ENCODE data around the gene NELL1. TPM values are rescaled to one million over a fixed set of nuclear protein-coding genes. Genes with fewer than 3 reads are reported as not detected.
"Not testable (repeated sequence)": the region's sequence is repeated elsewhere in the genome, so short reads cannot be mapped to it uniquely, and the experiment has no call there.

The NELL1 gene
- total RNA-seq, 6 donors from 2014 or later, result 0.26 TPM; not detected in 5

DNA sequence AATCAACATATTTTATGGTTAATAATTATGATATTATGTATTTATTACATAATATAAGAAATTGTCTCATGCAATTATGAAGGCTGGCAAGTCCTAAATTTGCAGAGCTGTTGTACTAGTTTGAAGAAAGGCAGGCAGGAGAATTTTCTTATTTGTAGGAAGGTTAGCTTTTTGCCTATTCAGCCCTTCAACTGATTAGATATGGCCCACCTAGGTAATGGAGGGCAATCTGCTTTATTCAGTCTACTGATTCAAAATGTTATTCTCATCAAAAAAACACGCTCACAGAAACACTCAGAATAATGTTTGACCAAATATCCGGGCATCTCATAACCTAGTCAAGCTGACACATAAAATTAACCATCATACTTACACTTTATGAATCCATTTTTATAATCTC lies 589.0 kb downstream of the NELL1 start:
- no peak for DNase-seq
- H3K36me3 ChIP-seq, result no peaks in the 10 kb centered on the region
- 79 to 84% methylated on average over 2 of the region's 2 CpGs for WGBS, 2 donors
- H3K27ac ChIP-seq, result no peak overlapping the region
- TF ChIP-seq, protein P1, sequence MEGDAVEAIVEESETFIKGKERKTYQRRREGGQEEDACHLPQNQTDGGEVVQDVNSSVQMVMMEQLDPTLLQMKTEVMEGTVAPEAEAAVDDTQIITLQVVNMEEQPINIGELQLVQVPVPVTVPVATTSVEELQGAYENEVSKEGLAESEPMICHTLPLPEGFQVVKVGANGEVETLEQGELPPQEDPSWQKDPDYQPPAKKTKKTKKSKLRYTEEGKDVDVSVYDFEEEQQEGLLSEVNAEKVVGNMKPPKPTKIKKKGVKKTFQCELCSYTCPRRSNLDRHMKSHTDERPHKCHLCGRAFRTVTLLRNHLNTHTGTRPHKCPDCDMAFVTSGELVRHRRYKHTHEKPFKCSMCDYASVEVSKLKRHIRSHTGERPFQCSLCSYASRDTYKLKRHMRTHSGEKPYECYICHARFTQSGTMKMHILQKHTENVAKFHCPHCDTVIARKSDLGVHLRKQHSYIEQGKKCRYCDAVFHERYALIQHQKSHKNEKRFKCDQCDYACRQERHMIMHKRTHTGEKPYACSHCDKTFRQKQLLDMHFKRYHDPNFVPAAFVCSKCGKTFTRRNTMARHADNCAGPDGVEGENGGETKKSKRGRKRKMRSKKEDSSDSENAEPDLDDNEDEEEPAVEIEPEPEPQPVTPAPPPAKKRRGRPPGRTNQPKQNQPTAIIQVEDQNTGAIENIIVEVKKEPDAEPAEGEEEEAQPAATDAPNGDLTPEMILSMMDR (IDR thresholded peaks at IDR 0.05), result no peak
- TF ChIP-seq EP300 (IDR thresholded peaks at IDR 0.05) (no peak), POLR2AphosphoS5 (IDR thresholded peaks at IDR 0.05) (no peak)
- no peak for ATAC-seq (ENCODE audit: low FRiP score in 2 of 2)
- H3K4me1 ChIP-seq, result no peaks in the 10 kb centered on the region
- no peak overlapping the region for H3K4me3 ChIP-seq
- H3K27me3 ChIP-seq, result no peaks in the 10 kb centered on the region
- H3K9me3 ChIP-seq, result no peaks in the 10 kb centered on the region

- no peak overlapping the region for H3K27ac ChIP-seq
- no peaks in the 10 kb centered on the region for H3K4me1 ChIP-seq
- DNase-seq, result no peak
- no peaks in the 10 kb centered on the region for H3K9me3 ChIP-seq
- H3K4me3 ChIP-seq, result no peak overlapping the region
- no peaks in the 10 kb centered on the region for H3K36me3 ChIP-seq
- TF ChIP-seq POLR2AphosphoS5 (IDR thresholded peaks at IDR 0.05) (no peak), POLR2A (IDR thresholded peaks at IDR 0.05) (no peak), EP300 (IDR thresholded peaks at IDR 0.05) (no peak)
- TF ChIP-seq, protein P1 (IDR thresholded peaks at IDR 0.05), result no peak
- no peaks in the 10 kb centered on the region for H3K27me3 ChIP-seq
- no peak for ATAC-seq (ENCODE audit: low FRiP score in 2 of 2)
Observed at GRCh38 chr11:21260101-21260500, 590.7 kb downstream of the NELL1 start.

GRCh38 chr11:21262992-21263391 lies 593.6 kb downstream of the NELL1 start:
- no peaks in the 10 kb centered on the region for H3K27me3 ChIP-seq
- H3K36me3 ChIP-seq, result no peaks in the 10 kb centered on the region
- H3K4me3 ChIP-seq, result no peak overlapping the region
- H3K4me1 ChIP-seq, result no peaks in the 10 kb centered on the region
- ATAC-seq (ENCODE audit: low FRiP score in 2 of 2) (no peak), DNase-seq (no peak)
- TF ChIP-seq EP300 (IDR thresholded peaks at IDR 0.05) (no peak), POLR2AphosphoS5 (IDR thresholded peaks at IDR 0.05) (no peak), POLR2A (IDR thresholded peaks at IDR 0.05) (no peak)
- TF ChIP-seq, protein P1 (IDR thresholded peaks at IDR 0.05), result no peak
- 55 to 60% methylated on average over 4 of the region's 4 CpGs for WGBS, 2 donors
- H3K9me3 ChIP-seq, result no peaks in the 10 kb centered on the region
- no peak overlapping the region for H3K27ac ChIP-seq

- H3K27ac ChIP-seq, result no peak overlapping the region
- ATAC-seq (ENCODE audit: low FRiP score in 2 of 2), result no peak
- TF ChIP-seq POLR2A (IDR thresholded peaks at IDR 0.05) (no peak), EP300 (IDR thresholded peaks at IDR 0.05) (no peak), POLR2AphosphoS5 (IDR thresholded peaks at IDR 0.05) (no peak)
- TF ChIP-seq, protein P1 (IDR thresholded peaks at IDR 0.05), result no peak
- no peaks in the 10 kb centered on the region for H3K36me3 ChIP-seq
- no peaks in the 10 kb centered on the region for H3K27me3 ChIP-seq
- H3K4me3 ChIP-seq, result no peak overlapping the region
- H3K9me3 ChIP-seq, result no peaks in the 10 kb centered on the region
- DNase-seq, result no peak
- WGBS, 2 donors, result 45 to 52% methylated on average over 1 of the region's 1 CpG
- no peaks in the 10 kb centered on the region for H3K4me1 ChIP-seq
Observed at GRCh38 chr11:21264125-21264524, 594.7 kb downstream of the NELL1 start.

DNA sequence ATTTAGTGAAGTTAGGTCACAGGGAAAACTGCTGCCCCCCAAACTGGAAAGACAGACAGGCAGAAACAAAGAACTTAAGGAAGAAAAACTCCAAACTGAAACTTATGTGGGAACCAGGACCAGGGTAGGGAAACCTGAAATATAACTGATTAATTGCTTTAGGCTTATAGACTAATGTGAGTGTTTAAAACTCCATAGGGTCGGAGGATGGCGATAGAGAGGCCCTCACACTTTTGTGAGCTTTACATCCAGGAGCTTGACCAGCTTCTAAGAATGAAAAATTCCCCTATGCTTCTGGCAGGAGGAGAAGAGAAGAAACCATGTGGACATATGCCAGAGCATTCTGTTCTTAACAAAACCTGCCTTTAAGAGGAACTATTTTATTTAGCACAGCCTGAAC lies 598.6 kb downstream of the NELL1 start:
- Histone ChIP-seq H3K4me1 (no peaks in the 10 kb centered on the region), H3K9me3 (no peaks in the 10 kb centered on the region), H3K36me3 (no peaks in the 10 kb centered on the region), H3K27me3 (no peaks in the 10 kb centered on the region), H3K27ac (no peak overlapping the region), H3K4me3 (no peak overlapping the region)
- 57 to 63% methylated on average over 2 of the region's 2 CpGs for WGBS, 2 donors
- no peak for ATAC-seq (ENCODE audit: low FRiP score in 2 of 2)
- TF ChIP-seq, protein P1 (IDR thresholded peaks at IDR 0.05), result no peak
- TF ChIP-seq POLR2A (IDR thresholded peaks at IDR 0.05), result no peak
- no peak for DNase-seq

DNA sequence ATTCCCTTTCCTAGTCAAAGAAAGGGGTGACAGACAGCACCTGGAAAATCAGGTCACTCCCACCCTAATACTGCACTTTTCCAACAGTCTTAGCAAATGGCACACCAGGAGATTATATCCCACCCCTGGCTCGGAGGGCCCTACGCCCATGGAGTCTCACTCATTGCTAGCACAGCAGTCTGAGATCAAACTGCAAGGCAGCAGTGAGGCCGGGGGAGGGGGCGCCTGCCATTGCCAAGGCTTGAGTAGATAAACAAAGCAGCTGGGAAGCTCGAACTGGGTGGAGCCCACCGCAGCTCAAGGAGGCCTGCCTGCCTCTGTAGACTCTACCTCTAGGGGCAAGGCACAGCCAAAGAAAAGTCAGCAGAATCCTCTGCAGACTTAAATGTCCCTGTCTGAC lies 602.8 kb downstream of the NELL1 start:
- not testable (repeated sequence) for H3K36me3 ChIP-seq; ATAC-seq (ENCODE audit: low FRiP score in 2 of 2); H3K4me3 ChIP-seq; H3K27me3 ChIP-seq; H3K27ac ChIP-seq; H3K4me1 ChIP-seq; H3K9me3 ChIP-seq
- WGBS, 2 donors, result 56 to 88% methylated on average over 3 to 6 of the region's 6 CpGs
- peak in 1 of 2 donors; percentile 33 for DNase-seq

Measured in upper lobe of left lung (tissue), 6 donors.